ENCODE data around the gene MYO3B. TPM values are rescaled to one million over a fixed set of nuclear protein-coding genes. Genes with fewer than 3 reads are reported as not detected.

Gene MYO3B
- total RNA-seq, 2 experiments from 2014 or later: 0.04 to 0.05 TPM

GRCh38 chr2:170518911-170519310 is 341.0 kb downstream of the MYO3B start:
- Mint-ChIP-seq H3K4me1 (no peaks in the 10 kb centered on the region), H3K9me3 (no peaks in the 10 kb centered on the region), H3K27ac (no peak overlapping the region), H3K36me3 (ENCODE audit: low read depth) (no peaks in the 10 kb centered on the region), H3K27me3 (peaks cover 22% of the 10 kb centered on the region), H3K4me3 (no peak overlapping the region)
- CTCF ChIA-PET: interaction anchor here (0.8 kb wide), 1 partner anchor 9 kb away, joined by 3 read pairs; no protein-coding TSS in a partner anchor
- POLR2A ChIA-PET: no interaction called here
- DNase-seq: no peak

DNA sequence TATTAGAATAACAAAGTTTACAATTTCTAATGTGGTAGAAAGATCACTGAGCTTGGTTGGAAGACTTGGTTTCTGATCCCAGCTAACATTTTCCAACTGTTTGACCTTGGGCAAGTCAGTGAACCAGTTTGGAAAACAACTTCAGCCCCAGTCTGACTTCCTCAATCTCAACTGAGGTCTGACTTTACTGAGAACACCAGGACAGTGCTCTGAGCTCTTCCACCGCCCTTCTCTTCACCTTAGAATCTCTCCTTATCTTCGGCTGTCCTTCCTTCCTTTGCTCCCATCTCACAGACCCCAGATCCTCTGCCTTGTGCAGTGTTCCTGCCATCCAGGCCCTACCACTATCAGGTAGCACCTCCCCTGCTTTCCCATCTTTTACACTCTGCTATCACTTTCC is 343.4 kb downstream of the MYO3B start:
- Mint-ChIP-seq H3K27me3 (peaks cover 9% of the 10 kb centered on the region), H3K4me3 (no peak overlapping the region), H3K9me3 (no peaks in the 10 kb centered on the region), H3K4me1 (peaks cover 8% of the 10 kb centered on the region), H3K27ac (no peak overlapping the region), H3K36me3 (ENCODE audit: low read depth) (no peaks in the 10 kb centered on the region)
- CTCF ChIA-PET: interaction anchor here (2.5 kb wide), 1 partner anchor 13 kb away, joined by 13 read pairs; no protein-coding TSS in a partner anchor
- DNase-seq: no peak
- POLR2A ChIA-PET: no interaction called here

- Mint-ChIP-seq H3K4me1 (peaks cover 8% of the 10 kb centered on the region), H3K27me3 (peaks cover 8% of the 10 kb centered on the region), H3K9me3 (no peaks in the 10 kb centered on the region), H3K27ac (no peak overlapping the region), H3K36me3 (ENCODE audit: low read depth) (no peaks in the 10 kb centered on the region), H3K4me3 (no peak overlapping the region)
- POLR2A ChIA-PET: no interaction called here
- CTCF ChIA-PET: interaction anchor here (0.6 to 1.6 kb wide), 2 partner anchors 10 to 76 kb away, joined by 3 to 4 read pairs; no protein-coding TSS in a partner anchor
- no peak for DNase-seq
Measured at GRCh38 chr2:170523506-170523905, 345.6 kb downstream of the MYO3B start.

DNA sequence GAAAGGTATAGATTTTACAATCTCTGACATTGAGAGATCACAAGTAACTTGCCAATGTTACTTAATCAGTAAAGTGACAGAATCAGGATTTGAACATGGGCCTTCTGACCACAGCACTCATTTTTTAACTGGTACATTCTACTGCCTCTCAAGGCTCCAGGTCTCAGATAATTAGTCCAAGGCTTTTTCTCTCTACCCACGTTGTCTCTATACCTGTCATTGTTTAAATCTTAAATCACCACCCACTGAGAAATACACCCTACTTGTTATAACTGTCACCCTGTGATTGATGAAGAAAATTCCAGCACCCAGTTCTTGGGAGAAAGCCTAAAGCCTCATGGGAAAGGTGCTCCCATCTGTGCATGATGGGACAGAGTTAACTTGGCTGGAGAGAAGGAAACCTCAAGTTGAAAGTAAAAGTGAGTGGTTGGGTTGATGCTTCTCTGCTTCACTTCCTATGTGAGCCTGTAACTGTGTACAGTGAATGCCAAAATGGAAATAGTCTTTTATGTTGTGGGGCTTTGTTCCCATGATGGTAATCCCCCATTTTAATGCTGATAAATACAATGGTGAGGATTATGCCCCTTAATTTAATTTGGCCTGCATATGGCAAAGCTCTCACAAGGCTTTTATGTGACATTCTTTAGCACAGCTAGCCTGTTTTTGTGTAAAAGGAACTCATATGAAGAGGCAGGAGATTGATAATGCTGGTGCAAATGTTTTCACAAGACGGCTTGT is 347.1 kb downstream of the MYO3B start:
- ChIA-PET POLR2A (no interaction called here), CTCF (no interaction called here)
- Mint-ChIP-seq H3K9me3 (no peaks in the 10 kb centered on the region), H3K27me3 (peaks cover 13% of the 10 kb centered on the region), H3K4me1 (peaks cover 8% of the 10 kb centered on the region), H3K36me3 (ENCODE audit: low read depth) (no peaks in the 10 kb centered on the region), H3K4me3 (no peak overlapping the region), H3K27ac (no peak overlapping the region)
- no peak for DNase-seq

DNA sequence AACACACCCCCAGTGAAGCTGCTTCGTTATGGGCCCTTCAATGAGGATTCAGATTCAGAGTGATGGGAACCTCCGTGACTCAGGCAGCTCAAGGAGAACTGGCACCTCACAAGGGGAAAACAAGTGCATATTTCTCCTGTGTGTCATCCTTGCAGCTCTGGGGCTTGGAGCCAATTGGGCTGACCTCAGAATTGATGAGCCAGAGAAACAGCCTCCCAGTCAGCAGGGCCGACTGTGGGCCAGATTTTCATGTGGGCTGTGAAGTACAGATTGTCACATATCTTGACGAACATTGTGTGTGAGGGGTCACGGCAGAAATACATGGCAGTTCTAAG is 347.6 kb downstream of the MYO3B start:
- POLR2A ChIA-PET: no interaction called here
- Mint-ChIP-seq H3K9me3 (no peaks in the 10 kb centered on the region), H3K27me3 (peaks cover 14% of the 10 kb centered on the region), H3K4me1 (peaks cover 8% of the 10 kb centered on the region), H3K4me3 (no peak overlapping the region), H3K27ac (no peak overlapping the region), H3K36me3 (ENCODE audit: low read depth) (no peaks in the 10 kb centered on the region)
- no peak for DNase-seq
- CTCF ChIA-PET: no interaction called here

DNA sequence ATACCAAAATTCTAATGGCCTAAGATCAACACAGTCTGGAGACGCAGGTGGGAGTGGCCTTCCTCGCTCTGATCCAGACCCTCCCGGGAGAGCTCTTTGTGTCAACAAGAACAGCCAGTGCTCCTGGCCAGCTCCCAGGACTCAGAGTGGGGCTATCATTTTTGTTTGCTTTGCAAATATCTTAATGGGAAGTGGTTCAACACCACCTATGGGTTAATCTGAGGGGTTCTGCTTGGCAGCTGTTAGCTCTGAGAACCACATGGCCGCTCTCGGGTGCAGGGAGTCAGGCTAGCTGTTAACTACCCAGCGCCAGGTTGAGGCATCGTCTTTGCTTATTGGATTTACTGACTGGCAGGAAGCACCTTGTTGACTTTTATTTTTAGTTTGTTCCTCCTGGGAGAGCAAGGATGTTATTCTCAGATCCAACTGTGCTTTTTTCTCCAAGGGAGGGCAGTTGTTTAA is 352.4 kb downstream of the MYO3B start:
- ChIA-PET CTCF (interaction anchor here (1.1 kb wide), 1 partner anchor 8 kb away, joined by 3 read pairs; no protein-coding TSS in a partner anchor), POLR2A (no interaction called here)
- peaks cover 19% of the 10 kb centered on the region for H3K27me3 Mint-ChIP-seq
- DNase-seq: no peak
- H3K27ac Mint-ChIP-seq: no peak overlapping the region
- H3K4me1 Mint-ChIP-seq: peaks cover 1% of the 10 kb centered on the region
- no peaks in the 10 kb centered on the region for H3K36me3 Mint-ChIP-seq (ENCODE audit: low read depth)
- H3K4me3 Mint-ChIP-seq: no peak overlapping the region
- H3K9me3 Mint-ChIP-seq: no peaks in the 10 kb centered on the region

GRCh38 chr2:170530803-170531564 is 353.0 kb downstream of the MYO3B start:
- DNase-seq: no peak
- Mint-ChIP-seq H3K9me3 (no peaks in the 10 kb centered on the region), H3K36me3 (ENCODE audit: low read depth) (no peaks in the 10 kb centered on the region), H3K27me3 (peaks cover 19% of the 10 kb centered on the region), H3K4me3 (no peak overlapping the region), H3K4me1 (no peaks in the 10 kb centered on the region), H3K27ac (no peak overlapping the region)
- ChIA-PET POLR2A (no interaction called here), CTCF (interaction anchor here (1.1 kb wide), 1 partner anchor 7 kb away, joined by 3 read pairs; no protein-coding TSS in a partner anchor)

- ChIA-PET CTCF (no interaction called here), POLR2A (no interaction called here)
- H3K9me3 Mint-ChIP-seq: no peaks in the 10 kb centered on the region
- H3K4me3 Mint-ChIP-seq: no peak overlapping the region
- H3K27ac Mint-ChIP-seq: no peak overlapping the region
- DNase-seq: no peak
- H3K4me1 Mint-ChIP-seq: no peaks in the 10 kb centered on the region
- H3K27me3 Mint-ChIP-seq: peaks cover 19% of the 10 kb centered on the region
- H3K36me3 Mint-ChIP-seq (ENCODE audit: low read depth): no peaks in the 10 kb centered on the region
Measured at GRCh38 chr2:170531876-170532275, 353.9 kb downstream of the MYO3B start.

DNA sequence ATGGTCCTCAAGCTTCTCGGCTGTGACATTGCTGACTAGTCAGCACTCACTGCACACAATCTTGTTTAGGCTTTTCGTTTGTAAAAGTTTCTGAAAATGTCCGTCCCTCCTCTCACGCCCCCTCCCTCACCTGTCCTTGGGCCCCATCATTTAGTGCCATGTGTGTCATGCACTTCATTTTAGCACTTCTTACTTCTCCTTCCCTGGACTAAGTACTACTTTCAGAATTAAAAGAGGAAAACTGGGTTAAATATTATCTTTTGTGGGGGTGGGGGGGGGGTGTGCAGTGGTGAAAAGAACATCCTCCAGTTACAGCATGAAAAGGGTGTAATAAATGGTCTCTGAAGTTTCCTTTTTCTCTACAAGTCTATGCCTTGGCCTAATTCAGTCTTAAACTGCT is 355.2 kb downstream of the MYO3B start:
- Mint-ChIP-seq H3K36me3 (ENCODE audit: low read depth) (no peaks in the 10 kb centered on the region), H3K27me3 (peaks cover 11% of the 10 kb centered on the region), H3K9me3 (no peaks in the 10 kb centered on the region), H3K4me3 (no peak overlapping the region), H3K4me1 (no peaks in the 10 kb centered on the region), H3K27ac (no peak overlapping the region)
- ChIA-PET POLR2A (no interaction called here), CTCF (no interaction called here)
- DNase-seq: no peak

GRCh38 chr2:170535552-170535951 is 357.6 kb downstream of the MYO3B start:
- CTCF ChIA-PET: no interaction called here
- no peak overlapping the region for H3K27ac Mint-ChIP-seq
- no peaks in the 10 kb centered on the region for H3K4me1 Mint-ChIP-seq
- no peaks in the 10 kb centered on the region for H3K9me3 Mint-ChIP-seq
- no peak overlapping the region for H3K4me3 Mint-ChIP-seq
- peaks cover 4% of the 10 kb centered on the region for H3K27me3 Mint-ChIP-seq
- POLR2A ChIA-PET: no interaction called here
- H3K36me3 Mint-ChIP-seq (ENCODE audit: low read depth): no peaks in the 10 kb centered on the region
- DNase-seq: no peak

DNA sequence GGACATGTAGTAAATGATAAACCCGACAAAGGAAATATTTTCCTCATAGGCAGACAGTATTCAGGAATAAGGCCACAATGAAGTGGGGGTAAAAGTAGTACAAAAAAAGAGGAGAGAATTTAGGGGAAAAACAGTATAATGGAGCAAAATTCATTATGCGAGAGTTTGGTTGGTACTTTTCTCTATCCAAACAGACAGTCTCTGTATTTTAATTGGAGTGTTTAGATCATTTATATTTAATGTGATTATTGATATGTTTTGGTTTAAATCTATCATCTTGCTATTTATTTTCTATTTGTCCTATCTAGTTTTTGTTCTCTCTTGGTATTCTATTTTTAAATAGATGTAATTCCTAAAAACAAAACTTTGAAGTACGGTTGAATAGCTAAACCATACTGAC is 366.9 kb downstream of the MYO3B start:
- Mint-ChIP-seq H3K36me3 (ENCODE audit: low read depth) (no peaks in the 10 kb centered on the region), H3K27me3 (peaks cover 11% of the 10 kb centered on the region), H3K4me1 (no peaks in the 10 kb centered on the region), H3K9me3 (peaks cover 8% of the 10 kb centered on the region), H3K27ac (no peak overlapping the region), H3K4me3 (no peak overlapping the region)
- POLR2A ChIA-PET: no interaction called here
- CTCF ChIA-PET: no interaction called here
- no peak for DNase-seq

- Mint-ChIP-seq H3K27me3 (peaks cover 6% of the 10 kb centered on the region), H3K36me3 (ENCODE audit: low read depth) (no peaks in the 10 kb centered on the region), H3K4me3 (no peak overlapping the region), H3K9me3 (peaks cover 20% of the 10 kb centered on the region), H3K27ac (no peak overlapping the region), H3K4me1 (no peaks in the 10 kb centered on the region)
- DNase-seq: no peak
- CTCF ChIA-PET: interaction anchor here (0.7 kb wide), 1 partner anchor 73 kb away, joined by 3 read pairs; no protein-coding TSS in a partner anchor
- POLR2A ChIA-PET: no interaction called here
Measured at GRCh38 chr2:170548304-170548703, 370.4 kb downstream of the MYO3B start.

DNA sequence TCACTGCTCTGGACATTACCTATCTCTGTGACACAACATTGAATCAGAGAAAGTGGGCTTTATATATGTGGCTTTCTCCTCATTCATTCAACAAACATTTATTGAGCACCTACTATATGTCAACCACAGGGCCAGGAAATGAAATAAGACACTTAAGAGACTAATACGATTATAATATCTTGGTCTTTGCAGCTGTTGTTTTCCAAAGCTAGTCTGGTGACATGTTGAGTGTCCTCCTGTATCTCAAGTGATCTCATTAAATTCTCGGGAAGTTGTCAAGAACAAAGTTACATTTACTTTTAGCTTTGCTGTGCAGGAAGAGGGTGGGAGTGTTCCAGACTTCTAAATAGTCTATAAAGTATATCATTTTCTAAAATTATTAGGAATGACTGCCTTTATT is 372.6 kb downstream of the MYO3B start:
- Mint-ChIP-seq H3K27ac (no peak overlapping the region), H3K36me3 (ENCODE audit: low read depth) (no peaks in the 10 kb centered on the region), H3K9me3 (peaks cover 17% of the 10 kb centered on the region), H3K4me3 (no peak overlapping the region), H3K27me3 (peaks cover 6% of the 10 kb centered on the region), H3K4me1 (no peaks in the 10 kb centered on the region)
- ChIA-PET CTCF (no interaction called here), POLR2A (no interaction called here)
- DNase-seq: no peak
